ENCODE measurements around the gene SNAPIN. TPM values are rescaled to one million over a fixed set of nuclear protein-coding genes. Genes with fewer than 3 reads are reported as not detected.
A peak's percentile ranks its signal among the peaks of the same experiment; 100 is the strongest.

The SNAPIN gene
- total and polyA plus RNA-seq, 8 donors, result 7.5 to 27.3 (median 12.5) TPM

- no peaks in the 10 kb centered on the region for H3K9me3 ChIP-seq
- TF ChIP-seq CTCF (IDR thresholded peaks at IDR 0.05), result no peak
- FAIRE-seq (no peak), DNase-seq (peak in 2 of 6 donors; percentile 18 to 39), ATAC-seq (no peak)
- no peaks in the 10 kb centered on the region for H3K27me3 ChIP-seq
- WGBS, 2 donors, result 85 to 100% methylated on average over 1 of the region's 1 CpG
- peaks cover 30 to 41% (median 38%) of the 10 kb centered on the region in 3 donors for H3K4me1 ChIP-seq
- intact Hi-C loops (cut with DNase I), result no loop called here
- no peak overlapping the region for H3K4me3 ChIP-seq
- no peaks in the 10 kb centered on the region for H3K36me3 ChIP-seq
- H3K27ac ChIP-seq, result peak overlapping the region in 1 of 4 donors; percentile 71
These were observed 6.7 kb upstream of the SNAPIN start for GRCh38 chr1:153651771-153652170.

GRCh38 chr1:153652805-153653500 lies 5.5 kb upstream of the SNAPIN start:
- Histone ChIP-seq H3K27me3 (no peaks in the 10 kb centered on the region), H3K4me3 (no peak overlapping the region), H3K36me3 (no peaks in the 10 kb centered on the region), H3K27ac (peak overlapping the region; percentile 62 to 80 (median 73)), H3K9me3 (no peaks in the 10 kb centered on the region), H3K4me1 (peaks cover 30 to 39% (median 37%) of the 10 kb centered on the region in 3 donors)
- FAIRE-seq (no peak), ATAC-seq (peak; percentile 21 to 50 (median 40)), DNase-seq (peak in 2 of 6 donors; percentile 50 to 59)
- TF ChIP-seq CTCF (IDR thresholded peaks at IDR 0.05), result no peak
- WGBS, 2 donors, result 35 to 39% methylated on average over 3 of the region's 3 CpGs
- intact Hi-C loops (cut with DNase I), result no loop called here

GRCh38 chr1:153655333-153655732 lies 3.2 kb upstream of the SNAPIN start:
- Histone ChIP-seq H3K36me3 (no peaks in the 10 kb centered on the region), H3K9me3 (no peaks in the 10 kb centered on the region), H3K27me3 (no peaks in the 10 kb centered on the region), H3K4me1 (peaks cover 12 to 23% (median 22%) of the 10 kb centered on the region in 3 donors), H3K27ac (no peak overlapping the region), H3K4me3 (no peak overlapping the region)
- intact Hi-C loops (cut with DNase I), result no loop called here
- 62 to 63% methylated on average over 3 of the region's 3 CpGs for WGBS, 2 donors
- DNase-seq (peak in 1 of 6 donors; percentile 29), ATAC-seq (no peak), FAIRE-seq (no peak)
- TF ChIP-seq CTCF (IDR thresholded peaks at IDR 0.05), result no peak

GRCh38 chr1:153659175-153659534 lies 652 bp downstream of the SNAPIN start:
- Histone ChIP-seq H3K9me3 (no peaks in the 10 kb centered on the region), H3K27ac (peak overlapping the region; percentile 58 to 94 (median 84)), H3K36me3 (peaks cover 10 to 33% (median 18%) of the 10 kb centered on the region in 3 donors), H3K4me1 (peaks cover 0 to 9% (median 6%) of the 10 kb centered on the region in 3 donors), H3K4me3 (peak overlapping the region; percentile 32 to 66 (median 48)), H3K27me3 (no peaks in the 10 kb centered on the region)
- intact Hi-C loops (cut with DNase I), result no loop called here
- ATAC-seq, result no peak
- DNase-seq, result peak in 1 of 6 donors; percentile 21
- FAIRE-seq, result no peak
- no peak for TF ChIP-seq CTCF (IDR thresholded peaks at IDR 0.05)
- WGBS, 2 donors, result 10 to 12% methylated on average over 8 of the region's 8 CpGs

GRCh38 chr1:153659656-153660055 lies 1.2 kb downstream of the SNAPIN start:
- peak overlapping the region in 2 of 4 donors; percentile 88 to 94 for H3K27ac ChIP-seq
- DNase-seq, result peak in 2 of 6 donors; percentile 20 to 35
- no peak for TF ChIP-seq CTCF (IDR thresholded peaks at IDR 0.05)
- no peak for FAIRE-seq
- intact Hi-C loops (cut with DNase I), result no loop called here
- WGBS, 2 donors, result 52 to 56% methylated on average over 9 of the region's 9 CpGs
- H3K27me3 ChIP-seq, result no peaks in the 10 kb centered on the region
- H3K4me1 ChIP-seq, result peaks cover 0 to 9% (median 6%) of the 10 kb centered on the region in 3 donors
- ATAC-seq, result no peak
- peak overlapping the region; percentile 32 to 66 (median 48) for H3K4me3 ChIP-seq
- H3K9me3 ChIP-seq, result no peaks in the 10 kb centered on the region
- H3K36me3 ChIP-seq, result peaks cover 10 to 38% (median 23%) of the 10 kb centered on the region in 3 donors

Measured in pancreas (tissue), 10 donors.